TTC549 (cell line): ENCODE data around the gene TMEM131.
A peak's percentile ranks its signal among the peaks of the same experiment; 100 is the strongest.
"Not testable (repeated sequence)": the region's sequence is repeated elsewhere in the genome, so short reads cannot be mapped to it uniquely, and the experiment has no call there.

Source experiments
- FAIRE-seq: peaks from 2 replicates; lab custom pipeline; 2012; peaks lifted over from hg19 to GRCh38; lab: Jason Lieb, UNC

TMEM131 gene

DNA sequence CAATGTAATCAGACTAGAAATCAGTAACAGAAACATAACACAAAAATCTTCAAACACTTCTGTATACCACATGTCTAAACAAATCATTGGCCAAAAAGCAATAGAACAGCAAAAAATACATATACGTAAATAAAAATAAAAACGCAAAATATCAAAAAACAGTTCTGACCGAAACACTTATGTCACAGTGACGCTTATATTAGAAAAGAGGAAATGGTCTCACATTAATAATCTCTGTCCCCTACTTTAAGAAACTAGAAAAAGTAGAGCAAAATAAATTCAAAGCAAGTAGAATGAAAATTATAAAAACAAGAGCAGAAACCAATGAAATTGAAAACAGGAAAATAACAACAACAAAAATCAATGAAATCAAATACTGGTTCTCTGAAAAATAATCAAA, 41.9 kb downstream of the TMEM131 start:
- no peak for FAIRE-seq

- no peak for FAIRE-seq
Observed at GRCh38 chr2:97952357-97952756, 43.4 kb downstream of the TMEM131 start.

DNA sequence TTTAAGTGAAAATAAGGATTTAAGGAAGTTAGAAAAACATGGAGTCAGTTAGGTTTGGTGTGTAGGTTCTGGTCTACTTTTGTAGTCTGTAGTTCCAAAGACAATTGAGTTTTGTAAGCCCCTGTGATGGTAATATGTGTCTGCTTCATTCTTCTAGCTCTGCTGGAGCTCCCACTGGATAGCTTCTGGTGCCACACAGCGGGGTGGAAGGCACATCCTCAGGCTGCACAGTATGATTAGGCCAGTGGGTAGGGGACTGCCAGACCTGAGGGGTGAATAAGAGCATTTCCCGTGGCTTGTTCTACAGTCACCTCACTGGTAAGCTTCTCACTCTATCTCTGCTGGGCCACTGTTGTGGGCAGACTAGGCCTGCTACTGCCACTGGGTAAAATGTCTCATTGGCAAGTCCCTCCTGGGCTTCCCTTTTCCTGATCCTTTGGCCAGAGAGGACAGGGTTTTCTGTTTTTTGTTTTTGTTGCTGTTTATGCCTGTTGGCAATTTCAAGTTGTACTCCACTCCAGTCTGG, 44.5 kb downstream of the TMEM131 start:
- FAIRE-seq, result no peak

DNA sequence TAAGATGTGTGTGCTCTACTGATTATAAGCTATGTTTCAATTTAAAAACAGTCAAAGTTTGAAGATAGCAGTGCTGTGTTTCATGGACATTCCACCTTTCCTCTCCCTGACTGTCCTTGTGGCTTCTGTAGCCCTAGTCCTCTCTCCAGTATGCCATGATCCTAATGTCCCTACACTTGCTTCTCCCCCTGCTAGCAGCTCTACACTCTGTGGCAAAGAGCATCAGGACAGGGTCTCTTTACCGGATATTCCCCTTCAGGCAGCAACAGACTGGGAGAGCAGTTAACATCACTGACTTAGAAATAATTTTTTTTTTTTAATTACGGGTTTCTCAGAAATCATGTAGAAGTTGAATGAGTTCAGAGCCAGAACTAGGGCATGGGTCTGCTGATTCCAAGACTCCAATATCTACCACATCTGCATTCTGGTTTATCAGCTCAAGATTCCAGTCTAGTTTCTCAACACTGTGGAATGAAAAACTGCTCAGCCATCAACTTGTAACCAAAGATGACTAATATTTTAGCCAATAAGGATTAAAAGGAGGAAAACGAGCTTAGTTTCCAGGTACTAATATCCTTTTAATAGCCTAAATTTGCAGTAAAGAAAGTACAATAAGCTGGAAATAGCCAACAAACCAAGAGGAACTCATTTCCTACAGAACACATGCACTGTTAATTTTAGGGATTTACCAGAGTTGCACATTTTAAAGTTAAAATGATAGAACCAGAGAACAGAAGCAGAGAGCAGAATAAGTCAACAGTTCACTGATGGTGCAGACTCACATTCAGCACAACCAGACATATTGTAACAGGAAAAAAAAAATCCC, 45.2 kb downstream of the TMEM131 start:
- FAIRE-seq, result no peak

DNA sequence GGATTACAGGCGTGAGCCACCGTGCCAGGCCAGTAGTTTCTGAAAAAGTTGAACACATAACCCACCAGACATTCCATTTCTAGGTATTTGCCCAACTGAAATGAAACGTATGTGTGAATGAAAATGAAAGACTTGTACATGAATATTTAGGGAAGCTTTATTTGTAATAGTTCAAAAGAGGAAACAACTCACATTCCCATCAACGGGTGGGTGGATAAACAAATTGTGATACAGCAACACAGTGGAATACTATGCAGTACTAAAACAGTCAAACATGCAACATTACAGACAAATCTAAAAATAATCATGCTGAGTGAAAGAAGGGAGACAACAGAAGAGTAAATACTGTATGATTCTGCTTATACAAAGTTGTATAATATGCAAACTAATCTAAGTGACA, 46.8 kb downstream of the TMEM131 start:
- FAIRE-seq, result no peak

- no peak for FAIRE-seq
Observed at GRCh38 chr2:97945791-97946190, 50.0 kb downstream of the TMEM131 start.

GRCh38 chr2:97936881-97937280, 58.9 kb downstream of the TMEM131 start:
- FAIRE-seq, result no peak

GRCh38 chr2:97936199-97936598, 59.5 kb downstream of the TMEM131 start:
- no peak for FAIRE-seq

- FAIRE-seq, result no peak
Observed at GRCh38 chr2:97935719-97936161, 60.0 kb downstream of the TMEM131 start.

DNA sequence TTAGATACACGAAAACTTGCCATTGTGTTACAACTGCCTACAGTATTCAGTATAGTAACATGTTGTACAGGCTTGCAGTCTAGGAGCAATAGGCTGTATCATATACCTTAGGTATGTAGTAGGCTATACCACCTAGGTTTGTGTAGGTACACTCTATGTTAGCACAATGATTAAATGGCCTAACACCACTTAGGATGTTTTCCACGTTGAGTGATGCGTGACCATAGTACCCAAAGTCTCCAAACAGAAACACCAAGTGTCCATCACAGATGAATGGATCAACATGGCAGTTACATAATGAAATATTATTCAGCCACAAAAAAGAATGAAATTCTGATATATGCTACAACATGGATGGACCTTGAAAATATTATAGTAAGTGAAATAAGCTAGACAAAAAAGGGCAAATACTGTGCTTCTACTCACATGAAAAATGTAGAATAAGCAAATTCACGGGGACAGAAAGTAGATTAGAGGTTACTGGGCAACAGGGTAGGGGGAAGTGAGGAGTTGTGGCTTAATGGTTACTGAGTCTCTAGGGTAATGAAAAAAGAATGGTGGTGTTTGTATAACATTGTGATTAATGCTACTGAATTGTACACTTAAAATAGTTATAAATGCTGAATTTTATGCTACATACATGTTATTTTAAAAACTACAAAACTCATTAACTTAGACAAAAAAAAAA, 62.6 kb downstream of the TMEM131 start:
- no peak for FAIRE-seq

DNA sequence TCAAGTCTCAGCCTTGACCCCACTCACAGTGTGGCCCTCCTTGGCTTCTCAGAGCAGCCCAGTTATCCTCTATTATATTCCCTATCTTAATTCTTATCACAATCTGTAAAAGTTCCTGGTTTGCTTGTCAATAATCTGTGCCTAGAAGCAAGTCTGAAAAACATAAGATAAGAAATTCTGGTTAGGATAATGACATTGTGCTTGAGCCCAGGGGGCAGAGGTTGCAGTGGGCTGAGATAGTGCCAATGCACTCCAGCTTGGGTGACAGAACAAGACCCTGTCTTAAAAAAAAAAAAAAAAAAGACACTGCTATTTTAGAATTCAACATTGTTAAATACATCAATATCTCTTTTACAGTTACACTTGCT, 63.9 kb downstream of the TMEM131 start:
- no peak for FAIRE-seq

DNA sequence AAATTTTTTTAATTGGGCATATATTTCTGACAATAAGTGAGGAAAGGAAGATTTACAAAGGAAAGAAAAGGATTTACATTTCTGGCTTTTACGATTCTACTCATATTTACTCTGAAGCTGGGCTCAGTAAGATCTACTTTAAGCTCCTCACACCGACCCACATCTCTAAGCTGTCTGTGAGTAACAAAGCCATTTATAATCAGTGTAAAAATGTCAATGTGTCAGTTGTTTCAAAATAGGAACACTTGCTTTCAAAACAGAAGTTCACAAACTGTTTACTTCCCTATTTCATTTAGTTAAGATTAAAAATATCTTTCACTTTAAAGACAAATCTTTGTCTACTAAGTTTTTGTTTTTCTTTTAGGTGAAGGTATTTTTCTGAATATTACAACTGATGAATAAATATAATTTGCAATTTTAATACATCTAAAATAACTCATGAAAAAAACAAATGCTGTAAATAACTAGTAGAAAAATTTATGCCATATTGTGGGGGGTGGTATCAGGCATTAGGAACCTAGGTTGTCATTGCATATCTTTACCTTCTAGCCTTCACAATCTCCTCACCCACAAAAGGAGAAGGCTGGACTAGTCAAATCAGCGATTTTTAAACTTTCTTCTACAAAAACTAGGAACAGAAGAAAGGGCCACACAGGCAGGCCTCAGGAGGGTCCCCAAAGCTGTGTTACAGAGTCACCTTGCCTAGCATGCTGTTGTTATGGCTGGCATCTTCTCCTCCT, 64.5 kb downstream of the TMEM131 start:
- FAIRE-seq, result no peak

GRCh38 chr2:97928591-97928990, 67.2 kb downstream of the TMEM131 start:
- no peak for FAIRE-seq

DNA sequence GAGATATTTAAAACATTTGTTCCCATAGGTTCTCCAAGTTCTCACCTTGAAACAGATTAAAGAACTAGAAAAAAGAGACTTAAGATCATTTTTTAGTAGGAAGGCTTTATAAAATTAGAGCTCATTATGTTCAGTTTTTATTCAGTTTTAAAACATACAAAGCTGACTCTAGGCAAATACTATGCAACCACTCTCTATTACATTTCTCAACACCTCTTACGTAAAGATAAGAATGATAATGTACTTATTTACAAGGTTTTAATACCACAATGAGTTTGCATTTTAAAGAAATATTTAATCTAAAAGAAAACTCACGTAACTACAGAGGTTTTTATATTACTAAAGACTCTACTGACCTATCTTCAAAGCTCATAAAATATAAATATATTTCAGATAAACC, 68.8 kb downstream of the TMEM131 start:
- FAIRE-seq, result peak; percentile 25

- no peak for FAIRE-seq
Observed at GRCh38 chr2:97924194-97924593, 71.6 kb downstream of the TMEM131 start.

- FAIRE-seq, result no peak
Observed at GRCh38 chr2:97919858-97920257, 75.9 kb downstream of the TMEM131 start.

DNA sequence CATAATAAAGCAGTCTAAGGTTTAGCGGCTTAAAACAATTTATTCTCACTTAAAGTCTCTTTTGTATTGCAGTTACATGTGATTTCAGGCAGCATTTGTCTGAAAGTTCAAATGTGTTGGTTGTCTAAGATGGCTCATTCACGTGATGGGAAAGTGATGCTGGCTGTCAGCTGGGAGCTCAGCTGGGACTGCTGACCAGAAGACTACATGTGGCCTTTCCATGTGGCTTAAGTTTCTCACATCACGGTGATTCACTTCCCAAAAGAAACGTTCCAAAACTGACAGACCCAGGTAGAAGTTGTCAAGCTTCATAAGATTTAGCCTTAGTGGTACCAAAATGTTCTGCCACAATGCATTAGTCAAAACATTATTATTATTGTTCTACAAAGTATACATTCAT, 76.9 kb downstream of the TMEM131 start:
- FAIRE-seq, result no peak

GRCh38 chr2:97917668-97918067, 78.1 kb downstream of the TMEM131 start:
- FAIRE-seq, result not testable (repeated sequence)

GRCh38 chr2:97914691-97915213, 81.0 kb downstream of the TMEM131 start:
- FAIRE-seq, result no peak

DNA sequence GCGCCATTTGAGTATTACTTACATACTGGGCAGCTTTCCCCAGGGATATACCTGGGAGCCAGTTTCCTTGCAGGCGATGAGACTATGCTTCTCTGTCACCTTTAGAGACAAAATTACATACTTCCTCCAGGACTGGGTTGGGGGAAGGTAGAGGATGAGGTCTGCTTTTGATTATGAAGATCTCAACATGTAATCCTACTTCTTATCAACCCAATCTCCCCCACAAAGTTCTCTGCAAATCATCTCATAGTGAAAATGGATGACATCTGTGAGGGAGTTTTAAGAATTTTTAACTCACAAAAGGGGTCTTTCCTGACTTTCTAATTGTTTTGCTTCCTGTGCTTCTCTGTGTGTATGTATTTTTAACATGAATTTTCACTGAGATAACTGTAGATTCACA, 81.9 kb downstream of the TMEM131 start:
- FAIRE-seq, result no peak

GRCh38 chr2:97911922-97912575, 83.7 kb downstream of the TMEM131 start:
- FAIRE-seq, result no peak
